Transverse colon (tissue), 4 donors: ENCODE measurements around the gene GAREM1. TPM values are rescaled to one million over a fixed set of nuclear protein-coding genes. Genes with fewer than 3 reads are reported as not detected.

ENCODE experiments used
- DNase-seq: peaks from one replicate; pipeline ENCODE4 v3.0.0-alpha.2; 2019
- H3K27ac ChIP-seq, 4 donors: fragments of 200-600 bp; sonication (generic); 2 replicates each; pipeline ENCODE4 v1.5.1; 2016 to 2018; ENCODE audit warnings: inconsistent platforms in 4 of 4
- H3K27me3 ChIP-seq: fragments of 200-600 bp; sonication (generic); 2 replicates; pipeline ENCODE4 v1.5.1; 2017; ENCODE audit warnings: inconsistent platforms
- H3K36me3 ChIP-seq, 4 donors: fragments of 200-600 bp; sonication (generic); 2 replicates each; pipeline ENCODE4 v1.5.1; 2017 to 2019; ENCODE audit warnings: inconsistent platforms in 4 of 4
- H3K4me1 ChIP-seq, 4 donors: fragments of 200-600 bp; sonication (generic); 2 replicates each; pipeline ENCODE4 v1.5.1; 2017 to 2020; ENCODE audit warnings: inconsistent platforms in 4 of 4
- H3K4me3 ChIP-seq, 4 donors: fragments of 200-600 bp; sonication (generic); 1 replicate in 1 of 4; 2 replicates in 3 of 4; pipeline versions ENCODE4 v1.5.1 to v1.6.1; 2017 to 2019; ENCODE audit warnings: inconsistent platforms in 4 of 4
- H3K9me3 ChIP-seq, 2 donors: fragments of 200-600 bp; sonication (generic); 2 replicates each; pipeline ENCODE4 v1.5.1; 2017 to 2019; ENCODE audit warnings: inconsistent platforms in 2 of 2
- EP300 ChIP-seq: sonication (generic); formaldehyde crosslinking; IDR thresholded peaks from one replicate; pipeline ENCODE4 v1.6.1; 2017; ENCODE audit warnings: antibody characterized with exemption, low read depth
- POLR2A ChIP-seq: fragments of 450-650 bp; IDR thresholded peaks from one replicate; pipeline ENCODE4 v1.6.1; 2016; ENCODE audit warnings: antibody characterized with exemption, mild to moderate bottlenecking, moderate library complexity
- POLR2AphosphoS5 ChIP-seq, 3 donors: sonication (generic); formaldehyde crosslinking; IDR thresholded peaks; one replicate each; pipeline ENCODE4 v1.6.1; 2016; ENCODE audit warnings: antibody characterized with exemption in 3 of 3
- WGBS, 2 donors: methylation state at CpG; one replicate each; pipeline ENCODE4 v1.1.5; 2018; ENCODE audit warnings: low coverage in 1 of 2; 5-methylcytosine and 5-hydroxymethylcytosine counted together
- in situ Hi-C, 4 donors: fragments of 200-750 bp; cut with MboI; loops; one replicate each; pipeline versions ENCODE4 v1.15.0 to v1.15.1; 2017; ENCODE audit warnings: low sequenced_read_pairs in 3 of 4, low pct_ligation_motif_present in 1 of 4, low pct_unique_long_range_greater_than_20kb in 1 of 4
- intact Hi-C: fragments of 100-400 bp; cut with DNase I; formaldehyde crosslinking; loops from one replicate; pipeline ENCODE4 v1.15.1; 2023; ENCODE audit warnings: low total_unique reads
- total RNA-seq, 4 donors: library from RNA; depleted of rRNA; stranded (reverse); fragments of >200 nt; gene quantifications; one replicate each; pipeline ENCODE4 v1.1.0, GENCODE V29; 2016
- TF ChIP-seq, protein P1 (sequence below), 5 experiments: fragments of 200-600 bp in 3 of 5; fragments of 450-650 bp in 2 of 5; sonication (generic) in 3 of 5; IDR thresholded peaks; 1 replicate in 2 of 5; 2 replicates in 3 of 5; pipeline ENCODE4 v1.5.1; 2016 to 2017; ENCODE audit warnings: antibody characterized with exemption in 5 of 5, inconsistent platforms in 3 of 5, mild to moderate bottlenecking in 2 of 5, moderate library complexity in 1 of 5

GAREM1 gene
- total RNA-seq, 4 donors from 2014 or later = 7.9 to 47.6 (median 25.9) TPM

DNA sequence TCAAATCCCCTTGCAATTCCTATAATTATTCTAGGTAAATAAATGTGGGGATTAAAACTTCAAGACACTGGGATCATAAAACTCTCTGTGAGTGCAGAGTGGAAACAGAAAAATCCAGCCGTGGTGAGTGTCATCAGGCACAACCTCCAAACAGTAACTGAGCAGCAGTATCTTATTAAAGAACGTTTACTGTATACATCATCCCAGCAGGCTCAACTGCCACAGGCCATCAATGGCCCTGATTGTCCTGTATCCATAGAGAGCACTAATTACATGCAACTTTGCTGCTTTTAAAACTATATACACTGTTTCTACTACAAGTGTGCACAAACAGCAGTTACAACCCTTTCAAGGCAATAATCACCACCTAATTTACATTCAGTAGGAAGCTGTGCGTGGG, 23.9 kb downstream of the GAREM1 start:
- Histone ChIP-seq H3K9me3 (no peaks in the 10 kb centered on the region), H3K4me3 (no peak overlapping the region), H3K27me3 (no peaks in the 10 kb centered on the region), H3K36me3 (no peaks in the 10 kb centered on the region), H3K27ac (no peak overlapping the region), H3K4me1 (peaks cover 0 to 2% (median 0%) of the 10 kb centered on the region in 4 donors)
- intact Hi-C loops = no loop called here
- WGBS, 2 donors = 41 to 48% methylated on average over 2 to 3 of the region's 3 CpGs
- DNase-seq = no peak
- TF ChIP-seq POLR2AphosphoS5 (IDR thresholded peaks at IDR 0.05) (no peak), EP300 (no peak), POLR2A (no peak)
- TF ChIP-seq, protein P1, sequence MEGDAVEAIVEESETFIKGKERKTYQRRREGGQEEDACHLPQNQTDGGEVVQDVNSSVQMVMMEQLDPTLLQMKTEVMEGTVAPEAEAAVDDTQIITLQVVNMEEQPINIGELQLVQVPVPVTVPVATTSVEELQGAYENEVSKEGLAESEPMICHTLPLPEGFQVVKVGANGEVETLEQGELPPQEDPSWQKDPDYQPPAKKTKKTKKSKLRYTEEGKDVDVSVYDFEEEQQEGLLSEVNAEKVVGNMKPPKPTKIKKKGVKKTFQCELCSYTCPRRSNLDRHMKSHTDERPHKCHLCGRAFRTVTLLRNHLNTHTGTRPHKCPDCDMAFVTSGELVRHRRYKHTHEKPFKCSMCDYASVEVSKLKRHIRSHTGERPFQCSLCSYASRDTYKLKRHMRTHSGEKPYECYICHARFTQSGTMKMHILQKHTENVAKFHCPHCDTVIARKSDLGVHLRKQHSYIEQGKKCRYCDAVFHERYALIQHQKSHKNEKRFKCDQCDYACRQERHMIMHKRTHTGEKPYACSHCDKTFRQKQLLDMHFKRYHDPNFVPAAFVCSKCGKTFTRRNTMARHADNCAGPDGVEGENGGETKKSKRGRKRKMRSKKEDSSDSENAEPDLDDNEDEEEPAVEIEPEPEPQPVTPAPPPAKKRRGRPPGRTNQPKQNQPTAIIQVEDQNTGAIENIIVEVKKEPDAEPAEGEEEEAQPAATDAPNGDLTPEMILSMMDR (IDR thresholded peaks at IDR 0.05) = no peak
- in situ Hi-C loops = no loop called here

DNA sequence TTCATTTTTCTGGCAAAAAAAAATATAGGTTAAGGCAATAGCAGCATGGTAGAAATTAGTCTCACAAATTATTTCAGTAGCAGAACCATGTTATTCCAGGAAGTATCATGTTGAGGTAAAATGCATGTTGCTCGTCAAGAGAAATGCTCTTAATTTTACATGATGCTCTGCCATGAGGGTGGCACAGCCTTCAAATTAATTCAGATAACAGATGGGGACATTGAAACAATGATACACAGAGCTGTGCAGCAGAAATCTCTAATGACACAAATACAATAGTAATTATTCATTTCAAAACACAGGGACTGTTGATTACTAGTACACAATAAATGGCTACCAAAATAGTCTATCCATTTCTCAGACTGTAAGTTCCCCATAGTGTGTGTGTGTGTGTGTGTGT, 24.8 kb downstream of the GAREM1 start:
- WGBS, 2 donors = 91 to 100% methylated on average over 1 of the region's 1 CpG
- H3K4me3 ChIP-seq = no peak overlapping the region
- no peaks in the 10 kb centered on the region for H3K27me3 ChIP-seq
- peaks cover 0 to 2% (median 0%) of the 10 kb centered on the region in 4 donors for H3K4me1 ChIP-seq
- intact Hi-C loops (no loop called here), in situ Hi-C loops (no loop called here)
- TF ChIP-seq, protein P1 (IDR thresholded peaks at IDR 0.05) = no peak
- TF ChIP-seq POLR2AphosphoS5 (IDR thresholded peaks at IDR 0.05) = no peak
- no peak for TF ChIP-seq EP300
- TF ChIP-seq POLR2A = no peak
- no peaks in the 10 kb centered on the region for H3K9me3 ChIP-seq
- H3K27ac ChIP-seq = no peak overlapping the region
- DNase-seq = no peak
- no peaks in the 10 kb centered on the region for H3K36me3 ChIP-seq

DNA sequence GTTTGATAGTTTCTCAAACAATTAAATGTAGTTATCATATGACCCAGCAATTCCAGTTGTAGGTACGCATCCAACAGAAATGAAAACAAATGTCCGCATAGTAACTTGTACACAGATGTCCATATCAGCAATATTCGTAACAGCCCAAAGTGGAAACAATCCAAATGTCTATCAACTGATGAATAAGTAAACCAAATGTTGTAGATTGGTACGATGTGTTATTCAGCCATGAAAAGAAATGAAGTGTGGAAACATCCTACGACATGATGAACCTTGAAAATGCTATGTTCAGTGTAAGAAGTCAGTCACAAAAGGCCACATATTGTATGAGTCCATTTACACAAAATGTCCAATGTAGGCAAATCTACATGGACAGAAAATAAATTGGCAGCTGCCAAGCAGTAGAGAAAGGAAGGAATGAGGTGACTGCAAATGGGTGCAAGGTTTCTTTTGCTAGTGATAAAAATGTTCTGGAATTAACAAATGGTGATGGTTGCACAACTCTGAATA, 26.9 kb downstream of the GAREM1 start:
- H3K9me3 ChIP-seq = no peaks in the 10 kb centered on the region

GRCh38 chr18:32443033-32443705, 27.5 kb downstream of the GAREM1 start:
- intact Hi-C loops (no loop called here), in situ Hi-C loops (no loop called here)
- H3K4me3 ChIP-seq = no peak overlapping the region
- WGBS, 2 donors = 68 to 69% methylated on average over 2 of the region's 2 CpGs
- H3K4me1 ChIP-seq = peaks cover 0 to 8% (median under 1%) of the 10 kb centered on the region in 4 donors
- no peaks in the 10 kb centered on the region for H3K27me3 ChIP-seq
- H3K27ac ChIP-seq = no peak overlapping the region
- DNase-seq = no peak
- no peaks in the 10 kb centered on the region for H3K9me3 ChIP-seq
- H3K36me3 ChIP-seq = no peaks in the 10 kb centered on the region
- TF ChIP-seq POLR2A = no peak
- TF ChIP-seq EP300 = no peak
- TF ChIP-seq, protein P1 (IDR thresholded peaks at IDR 0.05) = no peak
- TF ChIP-seq POLR2AphosphoS5 (IDR thresholded peaks at IDR 0.05) = no peak

More for the DNA sequence above, 26.9 kb downstream of the GAREM1 start:
- intact Hi-C loops = no loop called here
- no peak overlapping the region for H3K27ac ChIP-seq
- no peaks in the 10 kb centered on the region for H3K36me3 ChIP-seq
- TF ChIP-seq POLR2AphosphoS5 (IDR thresholded peaks at IDR 0.05) (no peak), EP300 (no peak), POLR2A (no peak)
- TF ChIP-seq, protein P1 (IDR thresholded peaks at IDR 0.05) = no peak
- H3K27me3 ChIP-seq = no peaks in the 10 kb centered on the region
- no peak overlapping the region for H3K4me3 ChIP-seq
- in situ Hi-C loops = no loop called here
- 90 to 91% methylated on average over 5 of the region's 5 CpGs for WGBS, 2 donors
- peaks cover 0 to 6% (median 0%) of the 10 kb centered on the region in 4 donors for H3K4me1 ChIP-seq
- no peak for DNase-seq
